Calu3 (cell line): ENCODE data around the gene YY1. TPM values are rescaled to one million over a fixed set of nuclear protein-coding genes. Genes with fewer than 3 reads are reported as not detected.

Experiments used
- BruUV-seq: library from RNA; stranded (reverse); fragments of 400-500 nt; replicated peaks from 2 replicates; lab custom pipeline; 2021; lab: Mats Ljungman, UMichigan
- CTCF ChIA-PET: fragments of 300-600 bp; sonication (Branson Sonifier 250); formaldehyde crosslinking; loops from one replicate; lab custom pipeline; 2022; ENCODE audit warnings: antibody characterized with exemption; lab: Charles Lee
- DNase-seq: peaks from one replicate; pipeline ENCODE4 v3.0.0; 2022
- H3K27ac Mint-ChIP-seq: one replicate; pipeline ENCODE4 v1.8.0; 2022; ENCODE audit warnings: mixed read lengths; ENCODE audit not compliant: unreplicated experiment
- H3K27me3 Mint-ChIP-seq: one replicate; pipeline ENCODE4 v1.8.0; 2022; ENCODE audit warnings: mixed read lengths; ENCODE audit not compliant: unreplicated experiment
- H3K36me3 Mint-ChIP-seq: one replicate; pipeline ENCODE4 v1.8.0; 2022; ENCODE audit warnings: mild to moderate bottlenecking, moderate library complexity, mixed read lengths; ENCODE audit not compliant: insufficient read depth, unreplicated experiment
- H3K4me1 Mint-ChIP-seq: one replicate; pipeline ENCODE4 v1.8.0; 2022; ENCODE audit warnings: mild to moderate bottlenecking, low read depth, mixed read lengths; ENCODE audit not compliant: unreplicated experiment
- H3K4me3 Mint-ChIP-seq: one replicate; pipeline ENCODE4 v1.8.0; 2022; ENCODE audit warnings: mild to moderate bottlenecking, low read depth, moderate library complexity, mixed read lengths; ENCODE audit not compliant: unreplicated experiment
- H3K9me3 Mint-ChIP-seq: one replicate; pipeline ENCODE4 v1.8.0; 2022; ENCODE audit warnings: low read depth, mixed read lengths; ENCODE audit not compliant: unreplicated experiment
- intact Hi-C: fragments of 100-400 bp; cut with micrococcal nuclease; formaldehyde crosslinking; loops from one replicate; pipeline ENCODE4 v1.10.0; 2022; ENCODE audit not compliant: unreplicated experiment
- total RNA-seq: library from RNA; stranded (reverse); gene quantifications from 2 replicates; pipeline ENCODE4 v1.2.3, GENCODE V29; 2022
- TF ChIP-seq, protein P1 (sequence below): fragments of 200-600 bp; IDR thresholded peaks from one replicate; pipeline ENCODE4 v1.8.0; 2022; ENCODE audit warnings: antibody characterized with exemption; ENCODE audit not compliant: unreplicated experiment

YY1 gene
- total RNA-seq, 1 experiment from 2014 or later = 100.0 TPM

DNA sequence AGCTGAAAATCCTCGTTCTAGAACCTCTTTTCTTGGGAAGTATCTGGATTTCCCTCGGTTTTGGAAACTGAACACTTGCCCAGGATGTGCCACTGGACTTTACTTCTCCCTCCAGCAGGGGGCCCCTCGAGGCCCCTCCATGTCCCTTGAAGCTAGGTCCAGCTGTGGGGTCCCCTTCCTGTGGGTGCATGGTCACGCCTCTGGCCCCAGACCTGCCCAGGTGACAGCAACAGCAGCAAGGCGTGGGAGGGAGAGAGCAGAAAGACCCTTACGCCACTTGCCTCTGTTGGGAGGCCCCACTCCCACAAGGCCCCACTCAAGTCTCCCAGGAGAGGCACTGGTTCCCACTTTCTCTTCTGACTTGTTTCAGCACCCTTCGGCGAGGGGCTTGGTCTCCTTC is 64.2 kb downstream of the YY1 start:
- no TSS peak for BruUV-seq
- no peak overlapping the region for H3K27ac Mint-ChIP-seq
- CTCF ChIA-PET = interaction anchor here (0.9 kb wide), 1 partner anchor 74 kb away, joined by 4 read pairs; no protein-coding TSS in a partner anchor
- peaks cover 29% of the 10 kb centered on the region for H3K4me1 Mint-ChIP-seq
- TF ChIP-seq, protein P1, sequence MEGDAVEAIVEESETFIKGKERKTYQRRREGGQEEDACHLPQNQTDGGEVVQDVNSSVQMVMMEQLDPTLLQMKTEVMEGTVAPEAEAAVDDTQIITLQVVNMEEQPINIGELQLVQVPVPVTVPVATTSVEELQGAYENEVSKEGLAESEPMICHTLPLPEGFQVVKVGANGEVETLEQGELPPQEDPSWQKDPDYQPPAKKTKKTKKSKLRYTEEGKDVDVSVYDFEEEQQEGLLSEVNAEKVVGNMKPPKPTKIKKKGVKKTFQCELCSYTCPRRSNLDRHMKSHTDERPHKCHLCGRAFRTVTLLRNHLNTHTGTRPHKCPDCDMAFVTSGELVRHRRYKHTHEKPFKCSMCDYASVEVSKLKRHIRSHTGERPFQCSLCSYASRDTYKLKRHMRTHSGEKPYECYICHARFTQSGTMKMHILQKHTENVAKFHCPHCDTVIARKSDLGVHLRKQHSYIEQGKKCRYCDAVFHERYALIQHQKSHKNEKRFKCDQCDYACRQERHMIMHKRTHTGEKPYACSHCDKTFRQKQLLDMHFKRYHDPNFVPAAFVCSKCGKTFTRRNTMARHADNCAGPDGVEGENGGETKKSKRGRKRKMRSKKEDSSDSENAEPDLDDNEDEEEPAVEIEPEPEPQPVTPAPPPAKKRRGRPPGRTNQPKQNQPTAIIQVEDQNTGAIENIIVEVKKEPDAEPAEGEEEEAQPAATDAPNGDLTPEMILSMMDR = peak; percentile 54
- H3K27me3 Mint-ChIP-seq = no peaks in the 10 kb centered on the region
- H3K36me3 Mint-ChIP-seq = peaks cover 41% of the 10 kb centered on the region
- H3K4me3 Mint-ChIP-seq = no peak overlapping the region
- intact Hi-C loops = loop anchor here (10.0 kb wide), 1 partner anchor 72 kb away; the partner anchor contains the start of gene WDR25
- DNase-seq = peak; percentile 30
- H3K9me3 Mint-ChIP-seq = no peaks in the 10 kb centered on the region

DNA sequence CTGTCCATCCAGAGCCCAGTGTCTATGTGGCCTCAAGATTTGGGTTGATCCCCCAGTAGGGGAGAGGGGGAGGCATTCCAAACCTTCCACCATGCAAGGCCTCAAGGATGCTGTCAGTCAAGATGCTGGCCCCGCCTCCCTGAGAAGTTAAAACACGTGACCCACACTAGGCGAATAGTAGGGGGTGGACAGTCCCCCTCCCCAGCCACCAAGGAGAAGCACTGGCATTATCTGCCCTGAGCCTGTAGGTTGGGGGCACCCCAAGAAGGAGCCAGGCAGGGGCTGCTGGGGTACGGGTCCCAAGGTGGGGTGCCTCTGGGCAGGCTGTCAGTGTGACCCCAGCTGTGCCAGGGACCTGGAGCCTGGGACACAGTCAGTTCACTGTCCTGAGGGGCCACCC is 65.0 kb downstream of the YY1 start:
- Mint-ChIP-seq H3K36me3 (peaks cover 38% of the 10 kb centered on the region), H3K4me3 (peak overlapping the region; percentile 80), H3K9me3 (no peaks in the 10 kb centered on the region), H3K27ac (no peak overlapping the region), H3K27me3 (no peaks in the 10 kb centered on the region), H3K4me1 (peaks cover 32% of the 10 kb centered on the region)
- no TSS peak for BruUV-seq
- CTCF ChIA-PET = no interaction called here
- TF ChIP-seq, protein P1 = no peak
- DNase-seq = no peak
- intact Hi-C loops = loop anchor here (10.0 kb wide), 1 partner anchor 71 kb away; the partner anchor contains the start of gene WDR25

DNA sequence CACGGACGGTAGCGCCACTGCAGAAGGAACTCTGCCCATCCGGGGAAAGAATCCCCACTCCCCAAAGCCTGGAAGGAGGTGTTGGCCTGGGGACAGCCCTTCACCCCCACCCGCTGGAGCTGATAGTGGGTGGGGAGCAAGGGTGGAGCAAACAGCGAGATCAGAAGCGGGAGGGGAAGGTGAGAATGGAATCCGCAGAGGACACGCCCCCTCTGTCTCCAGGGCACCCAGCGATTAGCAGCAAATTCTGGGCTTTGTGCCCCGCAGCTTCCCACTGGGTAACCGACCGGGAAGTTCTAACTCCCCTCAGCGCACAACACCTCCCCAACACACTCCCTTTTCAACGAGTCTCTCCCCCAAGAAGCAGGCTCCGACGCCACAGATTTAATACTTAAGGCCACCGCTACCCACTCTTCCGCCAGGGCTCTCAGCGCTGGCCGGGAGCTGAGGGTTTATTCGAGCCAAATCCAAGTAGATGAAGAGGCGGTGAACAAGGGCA is 65.9 kb downstream of the YY1 start:
- intact Hi-C loops = loop anchor here (10.0 kb wide), 1 partner anchor 70 kb away; the partner anchor contains the start of gene WDR25
- H3K27ac Mint-ChIP-seq = peak overlapping the region; percentile 68
- peaks cover 38% of the 10 kb centered on the region for H3K36me3 Mint-ChIP-seq
- CTCF ChIA-PET = no interaction called here
- H3K4me1 Mint-ChIP-seq = peaks cover 32% of the 10 kb centered on the region
- TF ChIP-seq, protein P1 = no peak
- BruUV-seq = no TSS peak
- H3K4me3 Mint-ChIP-seq = peak overlapping the region; percentile 80
- H3K9me3 Mint-ChIP-seq = no peaks in the 10 kb centered on the region
- DNase-seq = peak; percentile 62
- no peaks in the 10 kb centered on the region for H3K27me3 Mint-ChIP-seq

DNA sequence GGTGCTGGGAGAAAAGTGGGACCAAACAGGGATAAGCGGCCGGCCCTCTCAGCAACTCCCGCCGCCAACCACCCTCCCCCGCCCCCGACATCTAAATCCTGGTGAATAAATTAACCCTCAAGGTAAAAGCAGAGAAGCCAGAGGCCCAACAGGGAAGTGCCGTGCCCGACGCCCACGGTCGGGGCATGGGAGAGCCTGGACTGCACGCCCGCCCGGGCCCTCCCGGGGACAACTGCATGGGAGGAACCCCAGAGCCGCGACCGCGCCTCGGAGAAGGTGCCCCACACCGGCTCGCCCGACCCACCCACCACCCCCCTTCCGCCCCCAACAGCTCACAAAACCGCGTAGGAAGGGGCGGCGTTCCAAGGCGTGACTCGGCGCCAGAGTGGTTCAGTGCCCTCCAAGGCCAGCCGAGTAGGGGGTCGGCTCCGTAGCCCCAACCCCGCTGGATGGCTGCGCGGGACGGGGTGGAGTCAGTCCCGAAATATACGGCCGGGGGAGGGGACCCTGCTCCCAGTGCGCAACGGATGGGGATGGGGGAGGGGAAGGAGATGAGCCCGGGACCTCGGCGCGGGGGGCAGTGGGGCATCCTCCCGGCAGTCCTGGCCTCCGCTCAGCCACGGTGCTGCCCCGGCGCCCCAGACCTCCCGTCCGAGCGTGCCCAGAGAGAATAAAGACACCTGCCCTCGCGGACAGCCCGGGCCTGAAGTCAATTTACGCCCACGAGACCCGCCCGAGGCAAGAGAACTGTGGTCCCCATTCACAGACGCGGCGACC is 66.6 kb downstream of the YY1 start:
- intact Hi-C loops = loop anchor here (10.0 kb wide), 1 partner anchor 69 kb away; the partner anchor contains the start of gene WDR25
- no TSS peak for BruUV-seq
- Mint-ChIP-seq H3K4me1 (peaks cover 32% of the 10 kb centered on the region), H3K27me3 (no peaks in the 10 kb centered on the region), H3K27ac (peak overlapping the region; percentile 68), H3K4me3 (peak overlapping the region; percentile 80), H3K36me3 (peaks cover 38% of the 10 kb centered on the region), H3K9me3 (no peaks in the 10 kb centered on the region)
- peak; percentile 28 for DNase-seq
- TF ChIP-seq, protein P1 = no peak
- CTCF ChIA-PET = no interaction called here
